Liver (tissue), 9 donors: ENCODE measurements around the gene GTF2IRD1. TPM values are rescaled to one million over a fixed set of nuclear protein-coding genes. Genes with fewer than 3 reads are reported as not detected.

Source experiments
- DNase-seq: peaks from one replicate; pipeline ENCODE4 v3.0.0-alpha.2; 2017; ENCODE audit warnings: low spot score
- H3K27ac ChIP-seq, 2 donors: one replicate each; pipeline ENCODE4 v1.7.0; 2013; ENCODE audit warnings: inconsistent platforms in 2 of 2, low read length in 2 of 2, control low read depth in 1 of 2, low read depth in 1 of 2, mild to moderate bottlenecking in 1 of 2
- H3K27me3 ChIP-seq, 4 donors: one replicate each; pipeline versions ENCODE4 v1.6.1 to v1.7.0; 2013; ENCODE audit warnings: low read length in 3 of 4, inconsistent platforms in 1 of 4, mild to moderate bottlenecking in 1 of 4, moderate library complexity in 1 of 4; ENCODE audit not compliant: control insufficient read depth in 4 of 4, insufficient read depth in 4 of 4
- H3K36me3 ChIP-seq, 4 donors: one replicate each; pipeline versions ENCODE4 v1.6.1 to v1.7.0; 2013; ENCODE audit warnings: low read length in 3 of 4, mild to moderate bottlenecking in 3 of 4, low read depth in 1 of 4, moderate library complexity in 1 of 4; ENCODE audit not compliant: control insufficient read depth in 4 of 4, insufficient read depth in 3 of 4
- H3K4me1 ChIP-seq, 4 donors: one replicate each; pipeline versions ENCODE4 v1.6.1 to v1.7.0; 2013; ENCODE audit warnings: low read length in 3 of 4, mild to moderate bottlenecking in 3 of 4, moderate library complexity in 1 of 4; ENCODE audit not compliant: control insufficient read depth in 4 of 4, insufficient read depth in 4 of 4
- H3K4me3 ChIP-seq, 3 donors: one replicate each; pipeline versions ENCODE4 v1.6.1 to v1.7.0; 2013; ENCODE audit warnings: low read length in 3 of 3, control low read depth in 1 of 3, low read depth in 1 of 3, mild to moderate bottlenecking in 1 of 3
- H3K9ac ChIP-seq, 2 donors: one replicate each; pipeline ENCODE4 v1.7.0; 2013; ENCODE audit warnings: low read length in 2 of 2, mild to moderate bottlenecking in 2 of 2, moderate library complexity in 2 of 2, control low read depth in 1 of 2, low read depth in 1 of 2
- H3K9me3 ChIP-seq, 4 donors: one replicate each; pipeline versions ENCODE4 v1.6.1 to v1.7.0; 2013; ENCODE audit warnings: low read length in 3 of 4; ENCODE audit not compliant: control insufficient read depth in 4 of 4
- EGR1 ChIP-seq, 2 donors: IDR thresholded peaks; 2 replicates each; pipeline ENCODE4 v1.6.1; 2016 to 2018; ENCODE audit warnings: antibody characterized with exemption in 2 of 2, low read depth in 2 of 2
- FOXA1 ChIP-seq: IDR thresholded peaks from 2 replicates; pipeline ENCODE4 v1.6.1; 2016; ENCODE audit warnings: antibody characterized with exemption
- FOXA2 ChIP-seq: IDR thresholded peaks from 2 replicates; pipeline ENCODE4 v1.6.1; 2016; ENCODE audit warnings: antibody characterized with exemption
- GABPA ChIP-seq, 2 donors: IDR thresholded peaks in 1 of 2; conservative IDR thresholded peaks in 1 of 2; 2 replicates each; pipeline ENCODE4 v1.6.1; 2016; ENCODE audit warnings: antibody characterized with exemption in 2 of 2, mild to moderate bottlenecking in 1 of 2, moderate library complexity in 1 of 2
- HNF4A ChIP-seq, 2 donors: conservative IDR thresholded peaks; 2 replicates each; pipeline ENCODE4 v1.6.1; 2016; ENCODE audit warnings: antibody characterized with exemption in 2 of 2, mild to moderate bottlenecking in 2 of 2
- HNF4G ChIP-seq: IDR thresholded peaks from 2 replicates; pipeline ENCODE4 v1.6.1; 2016; ENCODE audit warnings: antibody characterized with exemption
- JUND ChIP-seq, 2 donors: IDR thresholded peaks; 2 replicates each; pipeline ENCODE4 v1.6.1; 2016; ENCODE audit warnings: antibody characterized with exemption in 2 of 2
- NR2F2 ChIP-seq: IDR thresholded peaks from 2 replicates; pipeline ENCODE4 v1.6.1; 2016; ENCODE audit warnings: antibody characterized with exemption
- RAD21 ChIP-seq, 2 donors: IDR thresholded peaks; 2 replicates each; pipeline ENCODE4 v1.6.1; 2016; ENCODE audit warnings: antibody characterized with exemption in 2 of 2, mild to moderate bottlenecking in 2 of 2
- RXRA ChIP-seq, 2 donors: IDR thresholded peaks; 2 replicates each; pipeline ENCODE4 v1.6.1; 2017 to 2018; ENCODE audit warnings: antibody characterized with exemption in 2 of 2, mild to moderate bottlenecking in 1 of 2
- SP1 ChIP-seq: IDR thresholded peaks from 2 replicates; pipeline ENCODE4 v1.6.1; 2018; ENCODE audit warnings: antibody characterized with exemption, mild to moderate bottlenecking
- TAF1 ChIP-seq: conservative IDR thresholded peaks from 2 replicates; pipeline ENCODE4 v1.6.1; 2016; ENCODE audit warnings: antibody characterized with exemption, mild to moderate bottlenecking
- YY1 ChIP-seq: IDR thresholded peaks from 2 replicates; pipeline ENCODE4 v1.6.1; 2016; ENCODE audit warnings: antibody characterized with exemption, mild to moderate bottlenecking
- WGBS: extraction: QIAGEN DNeasy Blood & Tissue Kit; methylation state at CpG from one replicate; pipeline ENCODE4 v1.1.7; 2013; 5-methylcytosine and 5-hydroxymethylcytosine counted together
- polyA plus RNA-seq, 2 donors: library from polyadenylated mRNA; stranded (reverse) in 1 of 2; unstranded in 1 of 2; fragments of 200-250 nt in 1 of 2; fragments of >200 nt in 1 of 2; fragmentation: Nextera tagmentation in 1 of 2; extraction: Ambion mirVana in 1 of 2; gene quantifications; one replicate each; pipeline versions ENCODE4 v1.2.1 to v1.2.3, GENCODE V29; 2013 to 2015
- total RNA-seq, 2 donors: library from RNA; depleted of rRNA; stranded (reverse); fragments of >200 nt; gene quantifications; one replicate each; pipeline ENCODE4 v1.2.3, GENCODE V29; 2014
- TF ChIP-seq, protein P1 (sequence below): IDR thresholded peaks from 2 replicates; pipeline ENCODE4 v1.6.1; 2016; ENCODE audit warnings: antibody characterized with exemption, mild to moderate bottlenecking
- TF ChIP-seq, protein P2 (sequence below): IDR thresholded peaks from 2 replicates; pipeline ENCODE4 v1.6.1; 2016; ENCODE audit warnings: antibody characterized with exemption
- TF ChIP-seq, protein P3 (sequence below): IDR thresholded peaks from 2 replicates; pipeline ENCODE4 v1.6.1; 2016; ENCODE audit warnings: antibody characterized with exemption
- TF ChIP-seq, protein P4 (sequence below): IDR thresholded peaks from 2 replicates; pipeline ENCODE4 v1.6.1; 2016; ENCODE audit warnings: antibody characterized with exemption
- TF ChIP-seq, protein P5 (sequence below): fragments of 150-350 bp; IDR thresholded peaks from 2 replicates; pipeline ENCODE4 v1.5.1; 2017; ENCODE audit warnings: improper control_type of control experiment, low read depth, low read length; ENCODE audit not compliant: missing input control
- donor health status: healthy.
- donor health status: healthy.
- donor health status: healthy.
- donor health status: healthy.
- donor health status: healthy.

GTF2IRD1 gene
- total and polyA plus RNA-seq, 4 donors = 2.0 to 7.4 (median 3.3) TPM

- TF ChIP-seq, protein P1, sequence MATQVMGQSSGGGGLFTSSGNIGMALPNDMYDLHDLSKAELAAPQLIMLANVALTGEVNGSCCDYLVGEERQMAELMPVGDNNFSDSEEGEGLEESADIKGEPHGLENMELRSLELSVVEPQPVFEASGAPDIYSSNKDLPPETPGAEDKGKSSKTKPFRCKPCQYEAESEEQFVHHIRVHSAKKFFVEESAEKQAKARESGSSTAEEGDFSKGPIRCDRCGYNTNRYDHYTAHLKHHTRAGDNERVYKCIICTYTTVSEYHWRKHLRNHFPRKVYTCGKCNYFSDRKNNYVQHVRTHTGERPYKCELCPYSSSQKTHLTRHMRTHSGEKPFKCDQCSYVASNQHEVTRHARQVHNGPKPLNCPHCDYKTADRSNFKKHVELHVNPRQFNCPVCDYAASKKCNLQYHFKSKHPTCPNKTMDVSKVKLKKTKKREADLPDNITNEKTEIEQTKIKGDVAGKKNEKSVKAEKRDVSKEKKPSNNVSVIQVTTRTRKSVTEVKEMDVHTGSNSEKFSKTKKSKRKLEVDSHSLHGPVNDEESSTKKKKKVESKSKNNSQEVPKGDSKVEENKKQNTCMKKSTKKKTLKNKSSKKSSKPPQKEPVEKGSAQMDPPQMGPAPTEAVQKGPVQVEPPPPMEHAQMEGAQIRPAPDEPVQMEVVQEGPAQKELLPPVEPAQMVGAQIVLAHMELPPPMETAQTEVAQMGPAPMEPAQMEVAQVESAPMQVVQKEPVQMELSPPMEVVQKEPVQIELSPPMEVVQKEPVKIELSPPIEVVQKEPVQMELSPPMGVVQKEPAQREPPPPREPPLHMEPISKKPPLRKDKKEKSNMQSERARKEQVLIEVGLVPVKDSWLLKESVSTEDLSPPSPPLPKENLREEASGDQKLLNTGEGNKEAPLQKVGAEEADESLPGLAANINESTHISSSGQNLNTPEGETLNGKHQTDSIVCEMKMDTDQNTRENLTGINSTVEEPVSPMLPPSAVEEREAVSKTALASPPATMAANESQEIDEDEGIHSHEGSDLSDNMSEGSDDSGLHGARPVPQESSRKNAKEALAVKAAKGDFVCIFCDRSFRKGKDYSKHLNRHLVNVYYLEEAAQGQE = no peak
- no peak for TF ChIP-seq TAF1
- no peak for TF ChIP-seq FOXA2
Measured at GRCh38 chr7:74467876-74468275, 14.2 kb downstream of the GTF2IRD1 start (continued).

- Histone ChIP-seq H3K4me3 (no peak overlapping the region), H3K9ac (no peak overlapping the region), H3K27ac (no peak overlapping the region), H3K4me1 (no peaks in the 10 kb centered on the region), H3K27me3 (no peaks in the 10 kb centered on the region), H3K9me3 (no peaks in the 10 kb centered on the region), H3K36me3 (no peaks in the 10 kb centered on the region)
- DNase-seq = no peak
- TF ChIP-seq TAF1 (no peak), EGR1 (IDR thresholded peaks at IDR 0.05; ENCODE audit: low read depth in 2 of 2) (no peak), HNF4A (conservative IDR thresholded peaks at IDR 0.05) (no peak), FOXA1 (no peak), FOXA2 (no peak), SP1 (no peak), YY1 (no peak), JUND (IDR thresholded peaks at IDR 0.05) (no peak), RXRA (IDR thresholded peaks at IDR 0.05) (no peak), GABPA (IDR thresholded peaks at IDR 0.05 in 1 of 2, conservative IDR thresholded peaks at IDR 0.05 in 1 of 2) (no peak)
- TF ChIP-seq, protein P2, sequence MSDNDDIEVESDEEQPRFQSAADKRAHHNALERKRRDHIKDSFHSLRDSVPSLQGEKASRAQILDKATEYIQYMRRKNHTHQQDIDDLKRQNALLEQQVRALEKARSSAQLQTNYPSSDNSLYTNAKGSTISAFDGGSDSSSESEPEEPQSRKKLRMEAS = no peak
- TF ChIP-seq, protein P3, sequence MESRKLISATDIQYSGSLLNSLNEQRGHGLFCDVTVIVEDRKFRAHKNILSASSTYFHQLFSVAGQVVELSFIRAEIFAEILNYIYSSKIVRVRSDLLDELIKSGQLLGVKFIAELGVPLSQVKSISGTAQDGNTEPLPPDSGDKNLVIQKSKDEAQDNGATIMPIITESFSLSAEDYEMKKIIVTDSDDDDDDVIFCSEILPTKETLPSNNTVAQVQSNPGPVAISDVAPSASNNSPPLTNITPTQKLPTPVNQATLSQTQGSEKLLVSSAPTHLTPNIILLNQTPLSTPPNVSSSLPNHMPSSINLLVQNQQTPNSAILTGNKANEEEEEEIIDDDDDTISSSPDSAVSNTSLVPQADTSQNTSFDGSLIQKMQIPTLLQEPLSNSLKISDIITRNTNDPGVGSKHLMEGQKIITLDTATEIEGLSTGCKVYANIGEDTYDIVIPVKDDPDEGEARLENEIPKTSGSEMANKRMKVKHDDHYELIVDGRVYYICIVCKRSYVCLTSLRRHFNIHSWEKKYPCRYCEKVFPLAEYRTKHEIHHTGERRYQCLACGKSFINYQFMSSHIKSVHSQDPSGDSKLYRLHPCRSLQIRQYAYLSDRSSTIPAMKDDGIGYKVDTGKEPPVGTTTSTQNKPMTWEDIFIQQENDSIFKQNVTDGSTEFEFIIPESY = no peak
- TF ChIP-seq, protein P4, sequence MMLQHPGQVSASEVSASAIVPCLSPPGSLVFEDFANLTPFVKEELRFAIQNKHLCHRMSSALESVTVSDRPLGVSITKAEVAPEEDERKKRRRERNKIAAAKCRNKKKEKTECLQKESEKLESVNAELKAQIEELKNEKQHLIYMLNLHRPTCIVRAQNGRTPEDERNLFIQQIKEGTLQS = no peak
- WGBS = 98% methylated on average over 8 of the region's 8 CpGs
Measured at GRCh38 chr7:74470504-74470903, 16.8 kb downstream of the GTF2IRD1 start.

DNA sequence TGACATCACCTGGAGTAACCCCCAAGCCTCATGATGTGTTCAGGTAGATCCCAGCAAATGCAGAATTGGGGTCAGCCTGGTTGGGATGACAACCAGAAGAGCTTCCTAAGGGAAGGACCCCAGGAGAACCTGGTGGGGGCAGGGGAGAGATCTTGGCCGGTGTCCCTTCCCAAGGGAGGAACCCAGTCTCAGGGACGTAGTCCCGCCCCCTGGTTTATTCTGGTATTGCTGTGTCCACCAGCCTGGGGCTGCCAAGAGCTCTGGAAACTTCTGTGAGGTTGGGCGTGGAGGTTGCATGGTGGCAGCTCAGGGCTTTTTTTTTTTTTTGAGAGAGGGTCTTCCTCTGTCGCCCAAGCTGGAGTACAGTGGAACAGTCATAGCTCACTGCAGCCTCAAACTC lies 19.4 kb downstream of the GTF2IRD1 start:
- Histone ChIP-seq H3K27me3 (no peaks in the 10 kb centered on the region), H3K36me3 (no peaks in the 10 kb centered on the region), H3K9me3 (no peaks in the 10 kb centered on the region), H3K9ac (no peak overlapping the region), H3K4me1 (peaks cover 2 to 7% (median 5%) of the 10 kb centered on the region in 4 donors), H3K27ac (no peak overlapping the region), H3K4me3 (no peak overlapping the region)
- DNase-seq = no peak
- 89% methylated on average over 5 of the region's 5 CpGs for WGBS
- TF ChIP-seq, protein P5, sequence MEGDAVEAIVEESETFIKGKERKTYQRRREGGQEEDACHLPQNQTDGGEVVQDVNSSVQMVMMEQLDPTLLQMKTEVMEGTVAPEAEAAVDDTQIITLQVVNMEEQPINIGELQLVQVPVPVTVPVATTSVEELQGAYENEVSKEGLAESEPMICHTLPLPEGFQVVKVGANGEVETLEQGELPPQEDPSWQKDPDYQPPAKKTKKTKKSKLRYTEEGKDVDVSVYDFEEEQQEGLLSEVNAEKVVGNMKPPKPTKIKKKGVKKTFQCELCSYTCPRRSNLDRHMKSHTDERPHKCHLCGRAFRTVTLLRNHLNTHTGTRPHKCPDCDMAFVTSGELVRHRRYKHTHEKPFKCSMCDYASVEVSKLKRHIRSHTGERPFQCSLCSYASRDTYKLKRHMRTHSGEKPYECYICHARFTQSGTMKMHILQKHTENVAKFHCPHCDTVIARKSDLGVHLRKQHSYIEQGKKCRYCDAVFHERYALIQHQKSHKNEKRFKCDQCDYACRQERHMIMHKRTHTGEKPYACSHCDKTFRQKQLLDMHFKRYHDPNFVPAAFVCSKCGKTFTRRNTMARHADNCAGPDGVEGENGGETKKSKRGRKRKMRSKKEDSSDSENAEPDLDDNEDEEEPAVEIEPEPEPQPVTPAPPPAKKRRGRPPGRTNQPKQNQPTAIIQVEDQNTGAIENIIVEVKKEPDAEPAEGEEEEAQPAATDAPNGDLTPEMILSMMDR = no peak
- no peak for TF ChIP-seq RAD21 (IDR thresholded peaks at IDR 0.05)
- no peak for TF ChIP-seq NR2F2
- TF ChIP-seq, protein P2 = no peak
- TF ChIP-seq HNF4G = no peak
- no peak for TF ChIP-seq HNF4A (conservative IDR thresholded peaks at IDR 0.05)
- TF ChIP-seq, protein P1 = no peak
- TF ChIP-seq EGR1 (IDR thresholded peaks at IDR 0.05; ENCODE audit: low read depth in 2 of 2) = no peak
- TF ChIP-seq SP1 = no peak
- TF ChIP-seq, protein P4 = no peak
- TF ChIP-seq GABPA (IDR thresholded peaks at IDR 0.05 in 1 of 2, conservative IDR thresholded peaks at IDR 0.05 in 1 of 2) = no peak
- no peak for TF ChIP-seq YY1
- TF ChIP-seq FOXA1 = no peak
- no peak for TF ChIP-seq RXRA (IDR thresholded peaks at IDR 0.05)
